Kidney capillary endothelial cell (primary cell): ENCODE measurements around the gene FAM83E.
"Not testable (repeated sequence)": the region's sequence is repeated elsewhere in the genome, so short reads cannot be mapped to it uniquely, and the experiment has no call there.

Experiments
- DNase-seq: peaks from one replicate; pipeline ENCODE4 v3.0.0-alpha.2; 2018; ENCODE audit warnings: low spot score

FAM83E gene

GRCh38 chr19:48611872-48612271 lies 3.0 kb downstream of the FAM83E start:
- no peak for DNase-seq

DNA sequence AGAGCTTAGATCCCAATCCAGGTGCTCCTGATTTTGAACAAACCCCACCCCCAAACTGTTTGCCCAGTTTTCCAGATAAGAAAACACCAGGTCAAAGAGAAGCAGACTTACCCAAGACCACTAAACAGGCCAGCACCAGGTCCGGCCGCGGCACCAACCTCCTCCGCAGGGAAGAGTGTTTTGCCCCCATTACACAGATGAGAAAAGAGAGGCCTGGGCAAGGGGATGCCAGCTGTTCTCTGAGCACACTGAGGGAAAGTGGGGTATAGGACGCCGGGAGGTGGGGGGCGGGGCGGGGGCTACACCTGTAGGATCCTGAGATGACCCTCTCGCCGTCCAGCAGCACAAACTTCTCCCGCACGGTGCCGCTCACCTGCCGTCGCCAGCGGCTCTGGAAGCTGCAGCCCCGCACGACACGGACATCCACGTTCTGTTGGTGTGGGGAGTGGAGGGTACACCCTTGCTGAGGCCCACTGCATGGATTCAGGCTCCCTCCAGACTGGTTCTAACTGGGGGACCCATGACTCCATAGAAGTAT lies 5.2 kb downstream of the FAM83E start:
- DNase-seq = no peak

GRCh38 chr19:48608798-48609263 lies 6.0 kb downstream of the FAM83E start:
- no peak for DNase-seq

DNA sequence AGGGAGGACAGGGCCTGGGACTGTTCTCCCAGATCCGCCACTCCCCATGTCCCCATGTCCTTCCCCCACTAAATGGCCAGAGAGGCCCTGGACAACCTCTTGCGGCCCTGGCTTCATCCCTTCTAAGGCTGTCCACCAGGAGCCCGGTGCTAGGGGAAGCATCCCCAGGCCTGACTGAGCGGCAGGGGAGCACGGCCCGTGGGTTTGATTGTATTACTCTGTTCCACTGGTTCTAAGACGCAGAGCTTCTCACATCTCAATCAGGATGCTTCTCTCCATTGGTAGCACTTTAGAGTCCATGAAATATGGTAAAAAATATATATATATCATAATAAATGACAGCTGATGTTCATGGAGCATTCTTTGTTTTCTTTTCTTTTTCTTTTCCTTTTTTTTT lies 7.5 kb downstream of the FAM83E start:
- no peak for DNase-seq

DNA sequence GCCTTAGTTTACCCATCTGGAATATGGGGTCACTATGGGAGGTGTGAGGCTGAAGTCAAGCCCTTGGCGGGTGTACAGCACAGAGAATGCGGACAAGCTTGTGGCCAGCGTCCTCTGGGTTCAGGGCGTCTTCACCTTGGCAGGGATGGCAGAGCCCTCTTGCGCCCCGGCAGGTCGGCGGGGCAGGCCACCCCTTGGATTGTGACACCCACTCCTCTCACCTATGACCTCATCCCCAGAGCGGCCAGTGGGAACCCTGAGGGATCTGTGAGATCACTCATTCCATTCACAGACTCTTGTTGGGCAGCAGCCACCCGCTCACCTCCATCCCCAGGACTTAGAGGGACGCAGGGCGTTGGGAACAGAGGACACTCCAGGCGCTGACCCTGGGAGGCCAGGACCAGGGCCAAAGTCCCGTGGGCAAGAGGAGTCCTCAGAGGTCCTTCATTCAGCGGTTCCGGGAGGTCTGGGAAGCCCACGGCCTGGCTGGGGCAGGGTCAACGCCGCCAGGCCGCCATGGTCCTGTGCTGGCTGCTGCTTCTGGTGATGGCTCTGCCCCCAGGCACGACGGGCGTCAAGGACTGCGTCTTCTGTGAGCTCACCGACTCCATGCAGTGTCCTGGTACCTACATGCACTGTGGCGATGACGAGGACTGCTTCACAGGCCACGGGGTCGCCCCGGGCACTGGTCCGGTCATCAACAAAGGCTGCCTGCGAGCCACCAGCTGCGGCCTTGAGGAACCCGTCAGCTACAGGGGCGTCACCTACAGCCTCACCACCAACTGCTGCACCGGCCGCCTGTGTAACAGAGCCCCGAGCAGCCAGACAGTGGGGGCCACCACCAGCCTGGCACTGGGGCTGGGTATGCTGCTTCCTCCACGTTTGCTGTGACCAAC lies 8.2 kb downstream of the FAM83E start, which contains the start of gene SPACA4:
Gene SPACA4, plus strand, starts transcription at position 280 of the 896 bp plus-strand sequence. Its CDS starts 237 bp downstream, at position 517.
- no peak for DNase-seq

GRCh38 chr19:48603850-48604249 lies 11.0 kb downstream of the FAM83E start:
- no peak for DNase-seq

DNA sequence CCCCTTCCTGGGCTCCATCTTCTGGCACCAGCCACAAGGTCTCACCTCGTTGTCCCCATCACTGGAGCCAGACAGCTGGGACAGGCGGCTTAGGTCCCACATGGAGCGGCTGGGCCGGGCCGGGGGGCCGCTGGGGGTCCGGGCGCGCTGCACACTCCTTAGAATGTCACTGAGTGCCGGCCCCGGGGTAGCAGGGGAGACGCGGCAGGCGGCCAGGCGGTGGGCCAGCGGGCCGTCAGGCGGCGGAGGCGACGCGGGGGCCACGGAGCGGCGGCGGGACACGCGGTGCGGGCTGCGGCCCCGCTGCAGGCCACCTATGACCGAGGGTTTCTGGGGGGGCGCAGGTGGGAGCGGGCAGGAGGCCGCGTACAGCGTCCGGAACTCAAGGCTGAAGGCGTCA lies 11.4 kb downstream of the FAM83E start:
- no peak for DNase-seq

GRCh38 chr19:48603001-48603400 lies 11.9 kb downstream of the FAM83E start:
- DNase-seq = no peak

GRCh38 chr19:48600679-48601417 lies 14.0 kb downstream of the FAM83E start:
- DNase-seq = no peak

DNA sequence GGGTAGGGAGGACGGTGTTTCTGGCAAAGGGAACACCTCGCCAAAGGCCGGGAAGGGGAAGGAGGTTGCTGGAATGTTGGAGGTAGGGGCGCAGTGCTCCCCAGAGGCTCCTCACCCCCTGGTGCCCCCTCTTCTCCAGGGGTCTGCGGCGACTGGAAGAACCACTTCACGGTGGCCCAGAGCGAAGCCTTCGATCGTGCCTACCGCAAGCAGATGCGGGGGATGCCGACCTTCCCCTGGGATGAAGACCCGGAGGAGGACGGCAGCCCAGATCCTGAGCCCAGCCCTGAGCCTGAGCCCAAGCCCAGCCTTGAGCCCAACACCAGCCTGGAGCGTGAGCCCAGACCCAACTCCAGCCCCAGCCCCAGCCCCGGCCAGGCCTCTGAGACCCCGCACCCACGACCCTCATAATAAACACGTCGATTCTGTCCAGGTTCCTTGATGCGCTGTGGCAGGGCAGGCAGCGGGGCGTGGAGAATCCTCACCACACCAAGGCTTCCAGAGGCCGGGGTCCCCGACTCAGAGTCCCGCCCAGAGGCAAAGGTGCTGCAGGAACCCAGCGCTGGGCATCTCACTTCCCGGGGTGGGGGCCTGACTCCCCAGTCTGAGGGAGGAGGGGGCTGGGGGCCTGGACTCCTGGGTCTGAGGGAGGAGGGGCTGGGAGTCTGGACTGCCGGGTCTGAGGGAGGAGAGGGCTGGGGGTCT lies 15.7 kb downstream of the FAM83E start:
- DNase-seq = no peak

DNA sequence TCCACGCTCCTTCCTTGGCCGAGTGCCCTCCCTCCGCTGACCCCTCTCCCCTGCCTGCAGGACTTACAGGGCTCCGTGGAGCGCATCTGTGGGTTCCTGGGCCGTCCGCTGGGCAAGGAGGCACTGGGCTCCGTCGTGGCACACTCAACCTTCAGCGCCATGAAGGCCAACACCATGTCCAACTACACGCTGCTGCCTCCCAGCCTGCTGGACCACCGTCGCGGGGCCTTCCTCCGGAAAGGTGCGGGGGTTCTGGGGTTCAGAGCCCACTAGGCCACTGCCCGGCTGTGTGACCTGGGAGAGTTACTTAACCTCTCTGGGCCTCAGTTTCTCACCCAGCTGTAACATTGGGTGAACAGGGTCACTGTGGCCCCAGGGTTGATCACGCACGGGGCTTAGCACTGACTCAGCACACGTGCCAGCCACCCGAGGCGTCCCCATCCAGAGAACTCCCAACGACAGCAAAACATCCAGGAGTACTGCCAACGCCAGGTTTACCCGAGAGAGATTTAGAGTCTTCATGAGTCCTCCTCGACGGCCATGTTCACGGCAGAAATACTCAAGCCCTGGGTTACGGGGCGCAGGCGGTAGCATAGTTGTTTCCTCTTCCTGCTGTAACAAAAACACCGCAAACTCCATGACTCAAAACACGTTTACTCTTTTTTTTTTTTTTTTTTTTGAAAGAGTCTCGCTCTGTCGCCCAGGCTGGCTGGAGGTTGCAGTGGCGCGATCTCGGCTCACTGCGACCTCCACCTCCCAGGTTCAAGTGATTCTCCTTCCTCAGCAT lies 18.0 kb downstream of the FAM83E start:
- DNase-seq = no peak

- no peak for DNase-seq
These were observed 18.6 kb downstream of the FAM83E start for GRCh38 chr19:48596237-48596636.

DNA sequence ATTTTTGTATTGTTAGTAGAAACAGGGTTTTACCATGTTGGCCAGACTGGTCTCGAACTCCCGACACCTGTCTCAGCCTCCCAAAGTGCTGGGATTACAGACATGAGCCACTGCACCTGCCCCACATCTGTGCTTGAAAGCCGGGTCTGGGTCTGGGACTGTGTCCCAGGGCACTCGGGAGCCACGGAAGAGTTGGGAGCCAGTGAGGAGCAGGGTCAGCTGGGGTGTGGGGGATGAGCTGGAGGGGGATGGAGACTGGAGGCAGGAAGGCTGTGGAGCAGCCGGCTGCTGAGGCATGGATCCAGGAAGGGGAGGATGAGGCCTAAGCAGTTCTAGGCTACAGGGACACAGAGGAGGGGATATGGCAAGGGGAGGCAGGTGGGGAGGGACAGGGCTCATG lies 19.0 kb downstream of the FAM83E start:
- DNase-seq = no peak

DNA sequence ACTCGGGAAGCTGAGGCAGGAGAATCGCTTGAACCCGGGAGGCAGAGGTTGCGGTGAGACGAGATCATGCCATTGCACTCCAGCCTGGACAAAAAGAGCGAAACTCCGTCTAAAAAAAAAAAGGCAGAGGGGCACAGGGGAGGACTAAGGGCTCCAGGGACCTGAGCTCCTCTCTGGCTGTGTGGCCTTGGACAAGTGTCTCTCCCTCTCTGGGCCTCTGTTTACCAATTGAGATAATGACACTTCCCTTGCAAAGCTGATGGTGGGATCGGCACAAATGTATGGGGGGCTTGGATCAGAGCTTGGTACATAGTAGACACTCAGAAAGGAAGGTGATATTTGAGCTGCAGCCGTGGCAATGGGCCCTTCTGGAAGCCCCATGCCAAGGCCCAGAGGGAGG lies 19.7 kb downstream of the FAM83E start:
- DNase-seq = no peak

- no peak for DNase-seq
These were observed 23.9 kb downstream of the FAM83E start for GRCh38 chr19:48591021-48591420.

DNA sequence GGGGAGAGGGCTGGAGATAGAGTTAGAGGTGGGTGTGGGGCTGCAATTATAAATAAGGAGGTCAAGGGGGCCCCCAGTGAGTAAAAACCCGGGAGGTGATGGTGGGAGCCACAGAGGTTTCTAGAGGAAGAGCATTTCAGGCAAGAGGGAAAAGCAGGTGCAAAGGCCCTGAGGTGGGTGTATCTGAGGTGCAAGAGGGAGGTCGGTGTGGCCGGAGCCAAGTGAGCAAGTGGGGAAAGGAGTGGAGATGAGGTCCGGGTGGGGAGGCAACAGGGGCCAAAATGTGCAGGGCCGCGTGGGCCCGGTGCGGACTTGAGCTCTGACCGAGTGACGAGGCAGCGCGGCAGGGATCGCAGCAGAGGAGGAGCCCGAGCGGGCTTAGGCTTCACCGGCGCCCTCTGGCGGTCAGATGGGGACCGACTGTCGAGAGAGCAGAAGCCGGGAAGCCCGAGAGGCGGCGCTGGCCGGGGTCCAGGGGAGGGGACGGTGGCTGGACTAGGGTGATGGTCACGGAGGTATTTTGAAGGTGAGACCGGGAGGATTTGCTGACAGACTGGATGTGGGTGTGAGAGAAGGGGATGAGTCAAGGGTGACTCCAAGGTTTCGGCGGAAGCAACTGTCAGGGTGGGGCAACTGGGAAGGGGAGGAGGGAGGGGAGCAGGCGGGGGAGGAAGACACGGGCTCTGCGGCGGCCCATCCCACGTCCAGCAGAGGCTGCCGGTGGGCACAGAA lies 26.0 kb downstream of the FAM83E start:
- DNase-seq = peak; percentile 79

DNA sequence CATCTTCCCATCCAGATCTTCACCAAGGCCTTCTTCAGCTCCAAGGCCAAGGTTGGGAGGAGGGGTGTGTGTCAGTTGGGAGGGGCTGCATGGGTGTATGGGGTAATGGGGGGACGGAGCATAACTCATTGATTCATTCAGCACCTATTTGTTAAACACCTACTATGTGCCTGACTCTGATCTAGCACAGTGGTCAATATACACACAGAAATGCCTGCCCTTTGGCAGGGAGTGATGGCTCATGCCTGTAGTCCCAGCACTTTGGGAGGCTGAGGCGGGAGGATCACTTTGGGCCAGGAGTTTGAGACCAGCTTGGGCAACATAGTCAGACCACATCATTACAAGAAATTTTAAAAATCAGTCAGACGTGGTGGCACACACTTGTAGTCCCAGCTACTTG lies 27.5 kb downstream of the FAM83E start:
- DNase-seq = no peak

GRCh38 chr19:48582168-48582567 lies 32.7 kb downstream of the FAM83E start:
- no peak for DNase-seq

GRCh38 chr19:48578891-48579290 lies 36.0 kb downstream of the FAM83E start:
- no peak for DNase-seq

- DNase-seq = not testable (repeated sequence)
These were observed 37.0 kb downstream of the FAM83E start for GRCh38 chr19:48577908-48578307.
